ENCODE data around the gene GNG13. TPM values are rescaled to one million over a fixed set of nuclear protein-coding genes. Genes with fewer than 3 reads are reported as not detected.

GNG13 gene
- total RNA-seq, 2 donors from 2014 or later: not detected

- TF ChIP-seq CTCF (IDR thresholded peaks at IDR 0.05): no peak
- TF ChIP-seq POLR2A (IDR thresholded peaks at IDR 0.05): no peak
- Histone ChIP-seq H3K4me3 (no peak overlapping the region), H3K27ac (no peak overlapping the region), H3K9me3 (no peaks in the 10 kb centered on the region), H3K27me3 (no peaks in the 10 kb centered on the region), H3K36me3 (replicated peaks in 1 of 2; ENCODE audit: insufficient read depth in 1 of 2, low read depth in 2 of 2) (no peaks in the 10 kb centered on the region), H3K4me1 (no peaks in the 10 kb centered on the region)
- 86 to 96% methylated on average over 17 to 29 of the region's 48 CpGs for WGBS, 2 donors
- DNase-seq (no peak), ATAC-seq (no peak)
- intact Hi-C loops (cut with DNase I): no loop called here
Observed at GRCh38 chr16:844638-845350, 44.3 kb upstream of the GNG13 start.

GRCh38 chr16:843771-844170 is 43.2 kb upstream of the GNG13 start:
- intact Hi-C loops (cut with DNase I): no loop called here
- 88 to 90% methylated on average over 15 to 20 of the region's 20 CpGs for WGBS, 2 donors

GRCh38 chr16:842711-843560 is 42.4 kb upstream of the GNG13 start:
- H3K27me3 ChIP-seq: no peaks in the 10 kb centered on the region
- 68 to 71% methylated on average over 14 to 31 of the region's 33 CpGs for WGBS, 2 donors
- no peaks in the 10 kb centered on the region for H3K4me1 ChIP-seq
- H3K9me3 ChIP-seq: no peaks in the 10 kb centered on the region
- no peak overlapping the region for H3K4me3 ChIP-seq
- intact Hi-C loops (cut with DNase I): no loop called here
- H3K27ac ChIP-seq: no peak overlapping the region
- no peak for TF ChIP-seq CTCF (IDR thresholded peaks at IDR 0.05)
- TF ChIP-seq POLR2A (IDR thresholded peaks at IDR 0.05): no peak
- ATAC-seq: no peak
- DNase-seq: no peak
- H3K36me3 ChIP-seq (replicated peaks in 1 of 2; ENCODE audit: insufficient read depth in 1 of 2, low read depth in 2 of 2): no peaks in the 10 kb centered on the region

More at GRCh38 chr16:843771-844170, 43.2 kb upstream of the GNG13 start:
- DNase-seq (no peak), ATAC-seq (no peak)
- no peaks in the 10 kb centered on the region for H3K36me3 ChIP-seq (replicated peaks in 1 of 2; ENCODE audit: insufficient read depth in 1 of 2, low read depth in 2 of 2)
- no peaks in the 10 kb centered on the region for H3K4me1 ChIP-seq
- TF ChIP-seq CTCF (IDR thresholded peaks at IDR 0.05): no peak
- no peak for TF ChIP-seq POLR2A (IDR thresholded peaks at IDR 0.05)
- no peaks in the 10 kb centered on the region for H3K27me3 ChIP-seq
- no peak overlapping the region for H3K4me3 ChIP-seq
- H3K27ac ChIP-seq: no peak overlapping the region
- H3K9me3 ChIP-seq: no peaks in the 10 kb centered on the region

- DNase-seq: peak in 3 of 4 donors; percentile 36 to 57 (median 50)
- Histone ChIP-seq H3K27me3 (no peaks in the 10 kb centered on the region), H3K4me1 (no peaks in the 10 kb centered on the region), H3K27ac (no peak overlapping the region), H3K9me3 (no peaks in the 10 kb centered on the region), H3K4me3 (no peak overlapping the region), H3K36me3 (replicated peaks in 1 of 2; ENCODE audit: insufficient read depth in 1 of 2, low read depth in 2 of 2) (no peaks in the 10 kb centered on the region)
- intact Hi-C loops (cut with DNase I): no loop called here
- no peak for TF ChIP-seq CTCF (IDR thresholded peaks at IDR 0.05)
- no peak for TF ChIP-seq POLR2A (IDR thresholded peaks at IDR 0.05)
- peak; percentile 40 for ATAC-seq
- 59 to 65% methylated on average over 4 to 16 of the region's 19 CpGs for WGBS, 2 donors
Observed at GRCh38 chr16:842061-842476, 41.5 kb upstream of the GNG13 start.

Measured in body of pancreas (tissue), 4 donors.